ENCODE data around the gene ZC3H18. TPM values are rescaled to one million over a fixed set of nuclear protein-coding genes. Genes with fewer than 3 reads are reported as not detected.

Gene ZC3H18
- total and polyA plus RNA-seq, 10 of the 15 experiments (the other 5 are each of a cell fraction or from before 2014, with no cell fraction given), result 1.0 to 58.3 (median 22.4) TPM

GRCh38 chr16:88618956-88619667 is 48.9 kb downstream of the ZC3H18 start:
- in situ Hi-C loops (cut with MboI) (no loop called here), intact Hi-C loops (cut with micrococcal nuclease; ENCODE audit: unreplicated experiment) (no loop called here)
- no peaks in the 10 kb centered on the region for H3K27me3 ChIP-seq (replicated peaks in 1 of 2; ENCODE audit: control insufficient read depth in 2 of 2, insufficient read depth in 2 of 2, low read length in 1 of 2)
- ATAC-seq (no peak), FAIRE-seq (no peak), DNase-seq (ENCODE audit: low read depth, low spot score) (no peak)
- H3K4me2 ChIP-seq (ENCODE audit: control insufficient read depth, insufficient read depth), result no peak overlapping the region
- H3K4me3 ChIP-seq, result no peak overlapping the region
- CTCF ChIA-PET, result interaction anchor here (1.0 to 1.5 kb wide), 2 partner anchors 14 to 60 kb away, joined by 3 to 5 read pairs; no protein-coding TSS in a partner anchor
- no peak for TF ChIP-seq ZNF207 (IDR thresholded peaks at IDR 0.05; ENCODE audit: borderline replicate concordance)
- H3K27ac ChIP-seq (ENCODE audit: control insufficient read depth, insufficient read depth), result no peak overlapping the region
- H3K4me1 ChIP-seq (ENCODE audit: control insufficient read depth, insufficient read depth, low read length), result no peaks in the 10 kb centered on the region
- H3K9ac ChIP-seq (ENCODE audit: control insufficient read depth, insufficient read depth, low read length), result no peak overlapping the region
- no peaks in the 10 kb centered on the region for H3K9me3 ChIP-seq (replicated peaks; ENCODE audit: control insufficient read depth, insufficient read depth, low read length)
- no peaks in the 10 kb centered on the region for H4K20me1 ChIP-seq (ENCODE audit: control insufficient read depth, insufficient read depth)
- H2AFZ ChIP-seq (ENCODE audit: control insufficient read depth, low read depth, low read length), result no peak overlapping the region
- no peaks in the 10 kb centered on the region for H3K79me2 ChIP-seq (ENCODE audit: control insufficient read depth, insufficient read depth, low read length)
- SMC1A ChIA-PET (ENCODE audit: uncharacterized antibody, unreplicated experiment), result no interaction called here
- WGBS (ENCODE audit: insufficient coverage, insufficient replicate concordance, low lambda C conversion rate, missing lambda C conversion rate), result 95% methylated on average over 19 of the region's 19 CpGs
- RAD21 ChIA-PET (ENCODE audit: unreplicated experiment), result no interaction called here
- POLR2A ChIA-PET, result no interaction called here
- BruUV-seq (replicated peaks), result no TSS peak
- H3K36me3 ChIP-seq (ENCODE audit: control insufficient read depth in 2 of 2, insufficient read depth in 2 of 2, low read length in 1 of 2), result peaks cover 10 to 45% of the 10 kb centered on the region in 2 experiments; a peak in 3 of 4 replicates

GRCh38 chr16:88619859-88620815 is 49.9 kb downstream of the ZC3H18 start:
- H3K79me2 ChIP-seq (ENCODE audit: control insufficient read depth, insufficient read depth, low read length), result no peaks in the 10 kb centered on the region
- intact Hi-C loops (cut with micrococcal nuclease; ENCODE audit: unreplicated experiment), result no loop called here
- DNase-seq (ENCODE audit: low read depth, low spot score) (no peak), ATAC-seq (no peak), FAIRE-seq (no peak)
- H2AFZ ChIP-seq (ENCODE audit: control insufficient read depth, low read depth, low read length), result no peak overlapping the region
- in situ Hi-C loops (cut with MboI), result loop anchor here (5.0 kb wide), 1 partner anchor 48 kb away; the partner anchor contains the start of gene ZC3H18
- H3K27ac ChIP-seq (ENCODE audit: control insufficient read depth, insufficient read depth), result no peak overlapping the region
- CTCF ChIA-PET, result interaction anchor here (1.5 kb wide), 1 partner anchor 13 kb away, joined by 5 read pairs; no protein-coding TSS in a partner anchor
- H3K4me1 ChIP-seq (ENCODE audit: control insufficient read depth, insufficient read depth, low read length), result no peaks in the 10 kb centered on the region
- H3K36me3 ChIP-seq (ENCODE audit: control insufficient read depth in 2 of 2, insufficient read depth in 2 of 2, low read length in 1 of 2), result peaks cover 10 to 55% of the 10 kb centered on the region in 2 experiments; a peak in 3 of 4 replicates
- SMC1A ChIA-PET (ENCODE audit: uncharacterized antibody, unreplicated experiment), result no interaction called here
- POLR2A ChIA-PET, result interaction anchor here (0.6 kb wide), 1 partner anchor 16 kb away, joined by 4 read pairs; no protein-coding TSS in a partner anchor
- H3K4me2 ChIP-seq (ENCODE audit: control insufficient read depth, insufficient read depth), result no peak overlapping the region
- no peak overlapping the region for H3K9ac ChIP-seq (ENCODE audit: control insufficient read depth, insufficient read depth, low read length)
- no peak overlapping the region for H3K4me3 ChIP-seq
- H3K27me3 ChIP-seq (replicated peaks in 1 of 2; ENCODE audit: control insufficient read depth in 2 of 2, insufficient read depth in 2 of 2, low read length in 1 of 2), result no peaks in the 10 kb centered on the region
- H3K9me3 ChIP-seq (replicated peaks; ENCODE audit: control insufficient read depth, insufficient read depth, low read length), result no peaks in the 10 kb centered on the region
- BruUV-seq (replicated peaks), result no TSS peak
- no peaks in the 10 kb centered on the region for H4K20me1 ChIP-seq (ENCODE audit: control insufficient read depth, insufficient read depth)
- WGBS (ENCODE audit: insufficient coverage, insufficient replicate concordance, low lambda C conversion rate, missing lambda C conversion rate), result 91% methylated on average over 14 of the region's 14 CpGs
- RAD21 ChIA-PET (ENCODE audit: unreplicated experiment), result interaction anchor here (0.6 kb wide), 1 partner anchor 28 kb away, joined by 3 read pairs; no protein-coding TSS in a partner anchor
- TF ChIP-seq SMAD1 (IDR thresholded peaks at IDR 0.05; ENCODE audit: low read depth, partially characterized antibody), result no peak
- TF ChIP-seq BCLAF1 (IDR thresholded peaks at IDR 0.05), result no peak
- TF ChIP-seq PKNOX1 (IDR thresholded peaks at IDR 0.05), result no peak
- no peak for TF ChIP-seq NKRF (conservative IDR thresholded peaks at IDR 0.05)
- TF ChIP-seq MXI1 (IDR thresholded peaks at IDR 0.05; ENCODE audit: low read depth, low read length), result no peak
- TF ChIP-seq HCFC1 (IDR thresholded peaks at IDR 0.05; ENCODE audit: low read length), result no peak

All from GM12878 (cell line).